ENCODE results near the gene SLC39A8. TPM values are rescaled to one million over a fixed set of nuclear protein-coding genes. Genes with fewer than 3 reads are reported as not detected.

SLC39A8 gene
- total and polyA plus RNA-seq, 2 donors from 2014 or later = 7.1 to 19.7 TPM

DNA sequence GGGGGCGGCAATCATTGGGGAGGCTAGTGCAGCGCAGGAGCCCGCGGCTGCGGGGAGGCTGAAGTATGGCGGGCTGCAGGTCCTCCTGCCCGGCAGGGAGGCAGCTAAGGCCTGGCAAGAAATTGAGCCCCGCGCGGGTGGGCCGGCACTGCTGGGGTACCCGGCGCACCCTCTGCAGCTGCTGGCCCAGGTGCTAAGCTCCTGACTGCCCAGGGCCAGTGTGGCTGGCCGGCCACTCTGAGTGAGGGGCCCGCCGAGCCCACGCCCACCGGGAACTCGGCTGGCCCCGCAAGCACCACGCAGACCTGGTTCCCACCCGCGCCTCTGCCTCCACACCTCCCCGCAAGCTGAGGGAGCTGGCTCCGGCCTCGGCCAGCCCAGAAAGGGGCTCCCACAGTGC, 94.9 kb downstream of the SLC39A8 start:
- TF ChIP-seq, protein P1, sequence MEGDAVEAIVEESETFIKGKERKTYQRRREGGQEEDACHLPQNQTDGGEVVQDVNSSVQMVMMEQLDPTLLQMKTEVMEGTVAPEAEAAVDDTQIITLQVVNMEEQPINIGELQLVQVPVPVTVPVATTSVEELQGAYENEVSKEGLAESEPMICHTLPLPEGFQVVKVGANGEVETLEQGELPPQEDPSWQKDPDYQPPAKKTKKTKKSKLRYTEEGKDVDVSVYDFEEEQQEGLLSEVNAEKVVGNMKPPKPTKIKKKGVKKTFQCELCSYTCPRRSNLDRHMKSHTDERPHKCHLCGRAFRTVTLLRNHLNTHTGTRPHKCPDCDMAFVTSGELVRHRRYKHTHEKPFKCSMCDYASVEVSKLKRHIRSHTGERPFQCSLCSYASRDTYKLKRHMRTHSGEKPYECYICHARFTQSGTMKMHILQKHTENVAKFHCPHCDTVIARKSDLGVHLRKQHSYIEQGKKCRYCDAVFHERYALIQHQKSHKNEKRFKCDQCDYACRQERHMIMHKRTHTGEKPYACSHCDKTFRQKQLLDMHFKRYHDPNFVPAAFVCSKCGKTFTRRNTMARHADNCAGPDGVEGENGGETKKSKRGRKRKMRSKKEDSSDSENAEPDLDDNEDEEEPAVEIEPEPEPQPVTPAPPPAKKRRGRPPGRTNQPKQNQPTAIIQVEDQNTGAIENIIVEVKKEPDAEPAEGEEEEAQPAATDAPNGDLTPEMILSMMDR (IDR thresholded peaks at IDR 0.05; ENCODE audit: borderline replicate concordance, extremely low read depth, insufficient read depth) = no peak
- H3K36me3 ChIP-seq (ENCODE audit: control insufficient read depth in 2 of 3, insufficient read depth in 3 of 3, low read length in 3 of 3) = no peaks in the 10 kb centered on the region
- no peaks in the 10 kb centered on the region for H3K4me1 ChIP-seq (ENCODE audit: control insufficient read depth in 2 of 3, insufficient read depth in 2 of 3, low read depth in 1 of 3, low read length in 3 of 3)
- intact Hi-C loops (cut with DNase I) = no loop called here
- H3K4me3 ChIP-seq (ENCODE audit: low read length in 3 of 3) = no peak overlapping the region
- H3K9me3 ChIP-seq (ENCODE audit: control insufficient read depth in 2 of 3, insufficient read depth in 1 of 3, low read length in 3 of 3) = no peaks in the 10 kb centered on the region
- no peak overlapping the region for H3K9ac ChIP-seq (ENCODE audit: low read length in 3 of 3)
- H3K27ac ChIP-seq (ENCODE audit: low read depth in 2 of 2, low read length in 2 of 2) = no peak overlapping the region
- no peak for FAIRE-seq
- no peaks in the 10 kb centered on the region for H3K27me3 ChIP-seq (ENCODE audit: control insufficient read depth, insufficient read depth, low read length)
- no peak for DNase-seq

DNA sequence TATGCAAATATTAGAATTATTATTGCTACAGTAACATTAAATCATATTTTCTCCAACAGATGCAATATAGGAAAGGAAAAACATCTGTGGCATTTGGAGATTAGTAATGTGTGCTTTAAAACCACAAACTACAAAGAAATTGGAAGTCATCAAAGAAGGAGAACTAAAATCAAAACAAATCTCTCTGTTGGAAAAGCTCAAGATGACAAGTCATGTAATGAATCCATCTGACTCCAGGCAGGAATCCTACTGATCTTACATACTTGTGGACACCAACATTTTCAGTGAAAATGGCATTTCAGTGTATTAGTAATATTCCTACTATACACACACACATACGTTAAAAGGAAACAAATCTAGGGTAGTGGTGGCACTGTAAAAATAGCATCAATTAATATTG, 98.2 kb downstream of the SLC39A8 start:
- no peaks in the 10 kb centered on the region for H3K27me3 ChIP-seq (ENCODE audit: control insufficient read depth, insufficient read depth, low read length)
- no peak for FAIRE-seq
- no peaks in the 10 kb centered on the region for H3K36me3 ChIP-seq (ENCODE audit: control insufficient read depth in 2 of 3, insufficient read depth in 3 of 3, low read length in 3 of 3)
- TF ChIP-seq, protein P1 (IDR thresholded peaks at IDR 0.05; ENCODE audit: borderline replicate concordance, extremely low read depth, insufficient read depth) = no peak
- H3K4me1 ChIP-seq (ENCODE audit: control insufficient read depth in 2 of 3, insufficient read depth in 2 of 3, low read depth in 1 of 3, low read length in 3 of 3) = no peaks in the 10 kb centered on the region
- DNase-seq = no peak
- intact Hi-C loops (cut with DNase I) = no loop called here
- no peak overlapping the region for H3K27ac ChIP-seq (ENCODE audit: low read depth in 2 of 2, low read length in 2 of 2)
- H3K9me3 ChIP-seq (ENCODE audit: control insufficient read depth in 2 of 3, insufficient read depth in 1 of 3, low read length in 3 of 3) = no peaks in the 10 kb centered on the region
- no peak overlapping the region for H3K9ac ChIP-seq (ENCODE audit: low read length in 3 of 3)
- H3K4me3 ChIP-seq (ENCODE audit: low read length in 3 of 3) = no peak overlapping the region

DNA sequence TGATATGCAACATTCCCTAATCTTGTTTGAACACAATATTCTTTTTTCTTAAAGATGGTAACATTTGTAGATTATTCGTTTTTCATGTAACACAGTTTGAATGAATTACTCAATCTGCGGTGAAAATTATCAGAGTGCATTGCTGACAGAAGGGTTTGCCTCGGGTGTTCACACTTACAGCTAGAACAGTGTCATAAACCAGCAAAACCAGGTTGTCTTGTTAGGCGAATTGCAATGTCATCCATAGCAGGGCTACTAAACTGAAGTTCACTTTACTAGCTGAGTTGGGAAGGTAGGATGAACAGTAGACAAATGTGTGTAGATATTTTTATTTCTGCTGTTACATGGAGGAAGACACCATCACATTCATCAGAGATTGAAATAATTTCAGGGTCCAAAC, 98.9 kb downstream of the SLC39A8 start:
- no peak for FAIRE-seq

More for the DNA sequence above, 98.9 kb downstream of the SLC39A8 start:
- TF ChIP-seq, protein P1 (IDR thresholded peaks at IDR 0.05; ENCODE audit: borderline replicate concordance, extremely low read depth, insufficient read depth) = no peak
- no peak overlapping the region for H3K27ac ChIP-seq (ENCODE audit: low read depth in 2 of 2, low read length in 2 of 2)
- DNase-seq = no peak
- intact Hi-C loops (cut with DNase I) = no loop called here
- no peaks in the 10 kb centered on the region for H3K27me3 ChIP-seq (ENCODE audit: control insufficient read depth, insufficient read depth, low read length)
- H3K9ac ChIP-seq (ENCODE audit: low read length in 3 of 3) = no peak overlapping the region
- H3K36me3 ChIP-seq (ENCODE audit: control insufficient read depth in 2 of 3, insufficient read depth in 3 of 3, low read length in 3 of 3) = no peaks in the 10 kb centered on the region
- H3K4me3 ChIP-seq (ENCODE audit: low read length in 3 of 3) = no peak overlapping the region
- H3K9me3 ChIP-seq (ENCODE audit: control insufficient read depth in 2 of 3, insufficient read depth in 1 of 3, low read length in 3 of 3) = no peaks in the 10 kb centered on the region
- H3K4me1 ChIP-seq (ENCODE audit: control insufficient read depth in 2 of 3, insufficient read depth in 2 of 3, low read depth in 1 of 3, low read length in 3 of 3) = no peaks in the 10 kb centered on the region
